SIG-M5 (cell line): ENCODE results near the gene OTUD7B.
"Not testable (repeated sequence)": the region's sequence is repeated elsewhere in the genome, so short reads cannot be mapped to it uniquely, and the experiment has no call there.

Experiments
- DNase-seq: peaks from one replicate; lab custom pipeline; 2025; lab: John Stamatoyannopoulos, UW

Gene OTUD7B

GRCh38 chr1:150010393-150011115 is at the start of gene OTUD7B:
Gene OTUD7B (minus strand): TSS chr1:150010726. CDS start chr1:149977510, 33,216 bp downstream.
- DNase-seq: no peak

- DNase-seq: no peak
Measured at GRCh38 chr1:150060260-150060659, 49.7 kb upstream of the OTUD7B start.

- DNase-seq: no peak
Measured at GRCh38 chr1:150056407-150056806, 45.9 kb upstream of the OTUD7B start.

GRCh38 chr1:150055507-150055906 is 45.0 kb upstream of the OTUD7B start:
- DNase-seq: not testable (repeated sequence)

- peak; percentile 79 for DNase-seq
Measured at GRCh38 chr1:150053926-150054325, 43.4 kb upstream of the OTUD7B start.

GRCh38 chr1:150051905-150052412 is 41.4 kb upstream of the OTUD7B start:
- not testable (repeated sequence) for DNase-seq

- DNase-seq: no peak
Measured at GRCh38 chr1:150051089-150051373, 40.5 kb upstream of the OTUD7B start.

- no peak for DNase-seq
Measured at GRCh38 chr1:150049926-150050325, 39.4 kb upstream of the OTUD7B start.

GRCh38 chr1:150034336-150034735 is 23.8 kb upstream of the OTUD7B start:
- no peak for DNase-seq

- no peak for DNase-seq
Measured at GRCh38 chr1:150028322-150028721, 17.8 kb upstream of the OTUD7B start.

- DNase-seq: no peak
Measured at GRCh38 chr1:150024156-150024555, 13.6 kb upstream of the OTUD7B start.

- DNase-seq: no peak
Measured at GRCh38 chr1:150022357-150022756, 11.8 kb upstream of the OTUD7B start.

GRCh38 chr1:150021191-150021694 is 10.7 kb upstream of the OTUD7B start:
- no peak for DNase-seq

GRCh38 chr1:150020711-150021110 is 10.2 kb upstream of the OTUD7B start:
- DNase-seq: no peak

- DNase-seq: no peak
Measured at GRCh38 chr1:150018165-150018564, 7.6 kb upstream of the OTUD7B start.

GRCh38 chr1:150017206-150017750 is 6.8 kb upstream of the OTUD7B start:
- no peak for DNase-seq

- no peak for DNase-seq
Measured at GRCh38 chr1:150015651-150016131, 5.2 kb upstream of the OTUD7B start.

- no peak for DNase-seq
Measured at GRCh38 chr1:150012611-150013010, 2.1 kb upstream of the OTUD7B start.

- DNase-seq: no peak
Measured at GRCh38 chr1:150009604-150010392, 728 bp downstream of the OTUD7B start.

- DNase-seq: no peak
Measured at GRCh38 chr1:150008699-150009098, 1.8 kb downstream of the OTUD7B start.

- DNase-seq: no peak
Measured at GRCh38 chr1:150006881-150007421, 3.6 kb downstream of the OTUD7B start.

GRCh38 chr1:150005606-150006005 is 4.9 kb downstream of the OTUD7B start:
- no peak for DNase-seq
